GM12878 (cell line): ENCODE measurements around the gene GINS2.

ENCODE experiments used
- CHD2 ChIP-seq: IDR thresholded peaks from 2 replicates; pipeline ENCODE4 v1.6.1; 2011; ENCODE audit warnings: low read depth, low read length, improper control_type of control experiment, borderline replicate concordance
- EZH2 ChIP-seq: IDR thresholded peaks from 2 replicates; pipeline ENCODE4 v1.6.1; 2012; ENCODE audit warnings: low read depth, mild to moderate bottlenecking, control low read depth, inconsistent platforms, low read length, borderline replicate concordance; ENCODE audit not compliant: control insufficient read depth
- IKZF1 ChIP-seq: fragments of 450-650 bp; conservative IDR thresholded peaks from 2 replicates; pipeline ENCODE4 v1.6.1; 2017; ENCODE audit warnings: antibody characterized with exemption, mild to moderate bottlenecking
- POLR2A ChIP-seq: IDR thresholded peaks from 2 replicates; pipeline ENCODE4 v1.6.1; 2011; ENCODE audit warnings: low read depth, mild to moderate bottlenecking, low read length
- POLR2AphosphoS5 ChIP-seq: IDR thresholded peaks from 2 replicates; pipeline ENCODE4 v1.6.1; 2011; ENCODE audit warnings: mild to moderate bottlenecking, low read length, inconsistent platforms
- TF ChIP-seq, protein P1 (sequence below), 3 experiments: IDR thresholded peaks in 2 of 3; conservative IDR thresholded peaks in 1 of 3; 2 replicates each; pipeline ENCODE4 v1.5.1; 2011; ENCODE audit warnings: low read depth in 3 of 3, low read length in 3 of 3, mild to moderate bottlenecking in 3 of 3, control low read depth in 2 of 3, moderate library complexity in 2 of 3, inconsistent platforms in 1 of 3, mixed read lengths in 1 of 3; ENCODE audit not compliant: control insufficient read depth in 2 of 3, insufficient read depth in 1 of 3; ENCODE audit errors: extremely low read depth in 1 of 3
- TF ChIP-seq, protein P2 (sequence below): IDR thresholded peaks from 2 replicates; pipeline ENCODE4 v1.6.1; 2011; ENCODE audit warnings: borderline replicate concordance, low read depth, mild to moderate bottlenecking, moderate library complexity, mixed read lengths, low read length; ENCODE audit not compliant: insufficient read depth; ENCODE audit errors: extremely low read length
- TF ChIP-seq, protein P3 (sequence below): fragments of 450-650 bp; formaldehyde crosslinking; IDR thresholded peaks from 2 replicates; pipeline ENCODE4 v1.4.0; 2020; ENCODE audit warnings: mild to moderate bottlenecking, moderate library complexity
- TF ChIP-seq, protein P4 (sequence below): fragments of 450-650 bp; IDR thresholded peaks from 2 replicates; pipeline ENCODE4 v1.6.1; 2014; ENCODE audit warnings: mild to moderate bottlenecking
- TF ChIP-seq, protein P5 (sequence below): fragments of 450-650 bp; IDR thresholded peaks from 2 replicates; pipeline ENCODE4 v1.6.1; 2017; ENCODE audit warnings: mild to moderate bottlenecking, moderate library complexity

DNA sequence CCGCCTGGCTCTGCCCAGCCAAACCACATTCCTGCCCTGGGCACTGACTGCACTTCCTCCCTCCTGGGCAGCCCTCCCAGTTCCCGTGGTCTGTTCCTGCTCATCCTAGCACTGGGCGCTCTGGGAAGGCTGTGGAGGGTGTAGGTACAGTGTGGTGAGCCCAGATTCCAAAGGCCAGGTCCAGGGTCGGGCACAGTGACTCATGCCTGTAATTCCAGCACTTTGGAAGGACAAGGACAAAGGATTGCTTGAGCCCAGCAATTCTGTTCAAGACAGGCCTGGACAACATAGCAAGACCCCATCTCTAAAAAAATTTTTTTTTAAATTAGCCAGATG, 31.5 kb upstream of the GINS2 start:
- TF ChIP-seq IKZF1: no peak
- TF ChIP-seq, protein P1, sequence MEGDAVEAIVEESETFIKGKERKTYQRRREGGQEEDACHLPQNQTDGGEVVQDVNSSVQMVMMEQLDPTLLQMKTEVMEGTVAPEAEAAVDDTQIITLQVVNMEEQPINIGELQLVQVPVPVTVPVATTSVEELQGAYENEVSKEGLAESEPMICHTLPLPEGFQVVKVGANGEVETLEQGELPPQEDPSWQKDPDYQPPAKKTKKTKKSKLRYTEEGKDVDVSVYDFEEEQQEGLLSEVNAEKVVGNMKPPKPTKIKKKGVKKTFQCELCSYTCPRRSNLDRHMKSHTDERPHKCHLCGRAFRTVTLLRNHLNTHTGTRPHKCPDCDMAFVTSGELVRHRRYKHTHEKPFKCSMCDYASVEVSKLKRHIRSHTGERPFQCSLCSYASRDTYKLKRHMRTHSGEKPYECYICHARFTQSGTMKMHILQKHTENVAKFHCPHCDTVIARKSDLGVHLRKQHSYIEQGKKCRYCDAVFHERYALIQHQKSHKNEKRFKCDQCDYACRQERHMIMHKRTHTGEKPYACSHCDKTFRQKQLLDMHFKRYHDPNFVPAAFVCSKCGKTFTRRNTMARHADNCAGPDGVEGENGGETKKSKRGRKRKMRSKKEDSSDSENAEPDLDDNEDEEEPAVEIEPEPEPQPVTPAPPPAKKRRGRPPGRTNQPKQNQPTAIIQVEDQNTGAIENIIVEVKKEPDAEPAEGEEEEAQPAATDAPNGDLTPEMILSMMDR (IDR thresholded peaks at IDR 0.05 in 2 of 3, conservative IDR thresholded peaks at IDR 0.05 in 1 of 3; ENCODE audit: control insufficient read depth in 2 of 3, extremely low read depth in 1 of 3, insufficient read depth in 1 of 3, low read depth in 3 of 3, low read length in 3 of 3): no peak
- no peak for TF ChIP-seq EZH2
- TF ChIP-seq, protein P2, sequence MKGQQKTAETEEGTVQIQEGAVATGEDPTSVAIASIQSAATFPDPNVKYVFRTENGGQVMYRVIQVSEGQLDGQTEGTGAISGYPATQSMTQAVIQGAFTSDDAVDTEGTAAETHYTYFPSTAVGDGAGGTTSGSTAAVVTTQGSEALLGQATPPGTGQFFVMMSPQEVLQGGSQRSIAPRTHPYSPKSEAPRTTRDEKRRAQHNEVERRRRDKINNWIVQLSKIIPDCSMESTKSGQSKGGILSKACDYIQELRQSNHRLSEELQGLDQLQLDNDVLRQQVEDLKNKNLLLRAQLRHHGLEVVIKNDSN: no peak
- TF ChIP-seq, protein P3, sequence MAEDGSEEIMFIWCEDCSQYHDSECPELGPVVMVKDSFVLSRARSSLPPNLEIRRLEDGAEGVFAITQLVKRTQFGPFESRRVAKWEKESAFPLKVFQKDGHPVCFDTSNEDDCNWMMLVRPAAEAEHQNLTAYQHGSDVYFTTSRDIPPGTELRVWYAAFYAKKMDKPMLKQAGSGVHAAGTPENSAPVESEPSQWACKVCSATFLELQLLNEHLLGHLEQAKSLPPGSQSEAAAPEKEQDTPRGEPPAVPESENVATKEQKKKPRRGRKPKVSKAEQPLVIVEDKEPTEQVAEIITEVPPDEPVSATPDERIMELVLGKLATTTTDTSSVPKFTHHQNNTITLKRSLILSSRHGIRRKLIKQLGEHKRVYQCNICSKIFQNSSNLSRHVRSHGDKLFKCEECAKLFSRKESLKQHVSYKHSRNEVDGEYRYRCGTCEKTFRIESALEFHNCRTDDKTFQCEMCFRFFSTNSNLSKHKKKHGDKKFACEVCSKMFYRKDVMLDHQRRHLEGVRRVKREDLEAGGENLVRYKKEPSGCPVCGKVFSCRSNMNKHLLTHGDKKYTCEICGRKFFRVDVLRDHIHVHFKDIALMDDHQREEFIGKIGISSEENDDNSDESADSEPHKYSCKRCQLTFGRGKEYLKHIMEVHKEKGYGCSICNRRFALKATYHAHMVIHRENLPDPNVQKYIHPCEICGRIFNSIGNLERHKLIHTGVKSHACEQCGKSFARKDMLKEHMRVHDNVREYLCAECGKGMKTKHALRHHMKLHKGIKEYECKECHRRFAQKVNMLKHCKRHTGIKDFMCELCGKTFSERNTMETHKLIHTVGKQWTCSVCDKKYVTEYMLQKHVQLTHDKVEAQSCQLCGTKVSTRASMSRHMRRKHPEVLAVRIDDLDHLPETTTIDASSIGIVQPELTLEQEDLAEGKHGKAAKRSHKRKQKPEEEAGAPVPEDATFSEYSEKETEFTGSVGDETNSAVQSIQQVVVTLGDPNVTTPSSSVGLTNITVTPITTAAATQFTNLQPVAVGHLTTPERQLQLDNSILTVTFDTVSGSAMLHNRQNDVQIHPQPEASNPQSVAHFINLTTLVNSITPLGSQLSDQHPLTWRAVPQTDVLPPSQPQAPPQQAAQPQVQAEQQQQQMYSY (CRISPR knock-in tag): no peak
- no peak for TF ChIP-seq CHD2
- TF ChIP-seq POLR2A: no peak
- TF ChIP-seq, protein P4, sequence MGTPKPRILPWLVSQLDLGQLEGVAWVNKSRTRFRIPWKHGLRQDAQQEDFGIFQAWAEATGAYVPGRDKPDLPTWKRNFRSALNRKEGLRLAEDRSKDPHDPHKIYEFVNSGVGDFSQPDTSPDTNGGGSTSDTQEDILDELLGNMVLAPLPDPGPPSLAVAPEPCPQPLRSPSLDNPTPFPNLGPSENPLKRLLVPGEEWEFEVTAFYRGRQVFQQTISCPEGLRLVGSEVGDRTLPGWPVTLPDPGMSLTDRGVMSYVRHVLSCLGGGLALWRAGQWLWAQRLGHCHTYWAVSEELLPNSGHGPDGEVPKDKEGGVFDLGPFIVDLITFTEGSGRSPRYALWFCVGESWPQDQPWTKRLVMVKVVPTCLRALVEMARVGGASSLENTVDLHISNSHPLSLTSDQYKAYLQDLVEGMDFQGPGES: no peak
- no peak for TF ChIP-seq POLR2AphosphoS5
- TF ChIP-seq, protein P5, sequence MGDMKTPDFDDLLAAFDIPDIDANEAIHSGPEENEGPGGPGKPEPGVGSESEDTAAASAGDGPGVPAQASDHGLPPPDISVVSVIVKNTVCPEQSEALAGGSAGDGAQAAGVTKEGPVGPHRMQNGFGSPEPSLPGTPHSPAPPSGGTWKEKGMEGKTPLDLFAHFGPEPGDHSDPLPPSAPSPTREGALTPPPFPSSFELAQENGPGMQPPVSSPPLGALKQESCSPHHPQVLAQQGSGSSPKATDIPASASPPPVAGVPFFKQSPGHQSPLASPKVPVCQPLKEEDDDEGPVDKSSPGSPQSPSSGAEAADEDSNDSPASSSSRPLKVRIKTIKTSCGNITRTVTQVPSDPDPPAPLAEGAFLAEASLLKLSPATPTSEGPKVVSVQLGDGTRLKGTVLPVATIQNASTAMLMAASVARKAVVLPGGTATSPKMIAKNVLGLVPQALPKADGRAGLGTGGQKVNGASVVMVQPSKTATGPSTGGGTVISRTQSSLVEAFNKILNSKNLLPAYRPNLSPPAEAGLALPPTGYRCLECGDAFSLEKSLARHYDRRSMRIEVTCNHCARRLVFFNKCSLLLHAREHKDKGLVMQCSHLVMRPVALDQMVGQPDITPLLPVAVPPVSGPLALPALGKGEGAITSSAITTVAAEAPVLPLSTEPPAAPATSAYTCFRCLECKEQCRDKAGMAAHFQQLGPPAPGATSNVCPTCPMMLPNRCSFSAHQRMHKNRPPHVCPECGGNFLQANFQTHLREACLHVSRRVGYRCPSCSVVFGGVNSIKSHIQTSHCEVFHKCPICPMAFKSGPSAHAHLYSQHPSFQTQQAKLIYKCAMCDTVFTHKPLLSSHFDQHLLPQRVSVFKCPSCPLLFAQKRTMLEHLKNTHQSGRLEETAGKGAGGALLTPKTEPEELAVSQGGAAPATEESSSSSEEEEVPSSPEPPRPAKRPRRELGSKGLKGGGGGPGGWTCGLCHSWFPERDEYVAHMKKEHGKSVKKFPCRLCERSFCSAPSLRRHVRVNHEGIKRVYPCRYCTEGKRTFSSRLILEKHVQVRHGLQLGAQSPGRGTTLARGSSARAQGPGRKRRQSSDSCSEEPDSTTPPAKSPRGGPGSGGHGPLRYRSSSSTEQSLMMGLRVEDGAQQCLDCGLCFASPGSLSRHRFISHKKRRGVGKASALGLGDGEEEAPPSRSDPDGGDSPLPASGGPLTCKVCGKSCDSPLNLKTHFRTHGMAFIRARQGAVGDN: no peak
